Epithelial cell of prostate (primary cell): ENCODE data around the gene PHACTR1.

ENCODE experiments used
- DNase-seq: peaks from one replicate; pipeline ENCODE4 v3.0.0-alpha.2; 2011; ENCODE audit warnings: low read depth, low spot score
- H3K27ac ChIP-seq: fragments of 450-650 bp; 2 replicates; pipeline ENCODE4 v1.5.1; 2017; ENCODE audit warnings: mild to moderate bottlenecking

The PHACTR1 gene

DNA sequence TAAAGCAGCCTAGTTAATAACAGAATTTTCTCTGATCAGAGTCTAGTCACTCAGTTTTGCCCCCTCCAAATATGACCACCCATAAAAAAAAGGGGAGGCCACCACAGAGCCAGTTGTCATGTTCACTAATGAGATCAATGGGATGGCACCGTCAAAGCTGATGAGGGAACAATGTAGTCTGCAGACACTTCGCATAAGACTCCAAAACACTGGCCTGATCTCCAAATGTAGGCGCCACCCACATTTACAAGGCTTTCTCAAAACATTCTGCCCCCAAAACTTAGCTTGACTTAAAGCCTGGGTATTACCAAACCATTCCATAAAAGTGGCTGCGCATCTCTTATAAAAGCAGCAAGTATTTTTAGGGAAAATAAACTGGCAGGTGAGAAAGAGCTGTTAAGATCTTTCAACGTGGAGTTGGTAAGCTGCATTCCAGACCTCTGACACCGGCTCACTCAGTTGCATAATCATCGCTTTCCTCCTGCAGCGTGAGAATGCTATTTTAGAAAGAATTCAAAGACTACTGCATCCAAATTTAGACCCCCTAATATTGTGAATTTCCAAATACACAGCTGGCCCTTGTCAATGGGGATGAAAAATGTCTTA lies 552.4 kb downstream of the PHACTR1 start:
- H3K27ac ChIP-seq: no peak overlapping the region
- no peak for DNase-seq

DNA sequence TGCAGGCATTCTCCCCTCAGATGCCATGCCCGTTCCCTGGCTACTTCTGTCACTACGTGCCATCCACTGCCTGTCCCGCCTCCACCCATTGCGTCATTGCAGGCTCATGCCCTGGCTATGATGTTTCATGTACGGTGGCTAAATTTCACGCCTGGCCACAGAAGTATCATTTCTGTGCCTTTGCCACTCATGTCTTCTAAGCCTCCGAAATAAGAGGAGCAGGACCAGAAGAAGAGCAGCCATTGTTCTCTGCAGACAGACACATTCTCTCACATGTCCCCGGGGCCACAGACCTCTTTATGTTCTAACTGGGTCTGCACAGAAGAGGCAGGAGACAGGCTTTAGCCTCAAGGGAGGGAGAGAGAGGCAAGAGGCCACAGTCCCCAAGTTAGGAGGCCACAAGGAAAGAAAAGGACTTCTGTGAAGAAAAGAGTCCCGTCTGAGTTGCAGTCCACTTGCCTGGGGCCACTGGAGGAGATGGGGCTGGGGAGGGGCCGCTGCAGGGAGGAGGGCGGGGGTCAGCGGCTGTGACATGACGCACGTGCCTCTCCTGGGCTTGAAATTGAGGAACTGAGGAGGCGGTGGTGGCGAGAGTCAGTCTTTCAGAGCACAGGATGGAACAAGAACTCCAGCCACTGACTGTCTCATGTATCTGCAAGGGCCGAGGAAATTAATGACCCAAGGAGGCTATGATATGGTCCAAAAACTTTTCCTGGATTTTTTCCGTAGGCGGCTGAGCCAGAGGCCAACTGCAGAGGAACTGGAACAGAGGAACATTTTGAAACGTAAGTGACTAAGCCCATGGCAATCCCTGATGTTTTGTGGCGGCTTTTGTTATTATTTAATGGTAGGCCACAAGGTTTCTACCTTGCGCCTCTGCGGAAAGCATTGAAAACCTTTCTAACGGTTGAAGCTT lies 555.8 kb downstream of the PHACTR1 start:
- DNase-seq: no peak
- H3K27ac ChIP-seq: no peak overlapping the region

DNA sequence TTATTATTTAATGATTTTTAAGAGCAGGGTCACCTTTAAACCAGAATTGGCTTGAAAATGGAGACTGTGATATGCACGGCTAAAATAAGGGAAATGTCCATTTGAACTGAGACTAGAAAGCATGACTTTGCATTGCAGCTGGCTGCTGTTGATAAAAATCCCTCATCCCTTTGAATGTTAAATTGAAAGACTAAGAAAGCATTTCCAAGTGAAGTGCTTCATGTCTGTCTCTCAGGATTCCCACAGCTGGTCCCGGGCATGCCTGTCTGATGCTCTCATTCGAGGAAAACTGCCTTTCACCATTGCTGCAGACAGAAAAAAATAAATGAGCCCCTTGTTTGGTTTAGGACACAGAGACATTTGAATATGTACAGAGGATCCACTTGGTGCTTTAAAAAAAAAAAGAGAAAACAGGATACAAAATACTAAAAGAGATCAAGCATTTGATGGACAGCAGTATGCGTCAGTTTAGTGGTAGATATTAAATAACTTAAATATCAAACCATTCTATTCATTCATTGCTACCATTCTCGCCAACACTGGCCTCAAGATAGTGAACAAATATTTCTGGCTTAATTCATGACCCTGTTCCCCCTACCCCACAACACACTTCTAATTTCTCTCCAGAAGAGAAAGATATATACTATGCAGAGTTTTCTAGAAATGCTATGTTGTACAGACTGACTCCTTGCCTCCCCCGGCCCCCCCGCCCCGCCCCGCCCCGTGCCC lies 556.8 kb downstream of the PHACTR1 start:
- no peak for DNase-seq
- H3K27ac ChIP-seq: no peak overlapping the region

DNA sequence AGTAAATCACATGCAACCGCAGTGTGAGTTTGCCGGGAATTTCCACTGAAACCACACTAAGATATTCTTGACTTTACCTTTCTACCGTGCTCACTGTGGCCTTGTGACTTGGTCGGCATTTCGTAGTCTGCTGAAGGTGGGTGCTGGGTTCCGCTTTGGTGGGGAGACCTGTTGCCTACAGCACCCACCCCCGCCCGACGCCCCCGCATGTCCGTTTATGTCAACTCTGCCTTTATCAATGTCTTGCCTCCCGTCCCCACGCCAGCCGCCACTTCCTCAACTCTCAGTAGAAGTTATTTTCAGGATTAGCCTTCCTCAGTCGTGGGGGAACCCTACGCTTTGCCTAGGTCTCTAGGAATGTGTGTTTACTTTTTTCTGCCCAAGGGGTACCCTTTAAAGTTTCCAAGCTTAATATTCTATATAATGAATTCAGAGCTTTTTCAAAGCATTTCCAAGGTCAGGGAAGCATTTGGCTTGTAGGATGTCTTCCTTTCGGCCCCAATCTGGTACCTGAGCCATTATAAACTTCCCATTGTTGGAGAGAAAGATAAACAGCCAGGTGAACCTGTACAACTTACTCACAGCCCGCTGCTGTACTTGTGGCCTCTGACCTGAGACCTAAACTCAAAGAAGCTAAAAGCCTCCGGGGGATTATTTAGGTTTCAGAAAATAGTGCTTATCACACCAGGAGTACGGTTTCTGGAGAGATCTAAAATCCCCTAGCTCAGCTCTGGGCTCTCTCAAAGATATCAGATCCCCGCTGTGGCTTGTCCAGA lies 557.6 kb downstream of the PHACTR1 start:
- DNase-seq: no peak
- H3K27ac ChIP-seq: no peak overlapping the region

DNA sequence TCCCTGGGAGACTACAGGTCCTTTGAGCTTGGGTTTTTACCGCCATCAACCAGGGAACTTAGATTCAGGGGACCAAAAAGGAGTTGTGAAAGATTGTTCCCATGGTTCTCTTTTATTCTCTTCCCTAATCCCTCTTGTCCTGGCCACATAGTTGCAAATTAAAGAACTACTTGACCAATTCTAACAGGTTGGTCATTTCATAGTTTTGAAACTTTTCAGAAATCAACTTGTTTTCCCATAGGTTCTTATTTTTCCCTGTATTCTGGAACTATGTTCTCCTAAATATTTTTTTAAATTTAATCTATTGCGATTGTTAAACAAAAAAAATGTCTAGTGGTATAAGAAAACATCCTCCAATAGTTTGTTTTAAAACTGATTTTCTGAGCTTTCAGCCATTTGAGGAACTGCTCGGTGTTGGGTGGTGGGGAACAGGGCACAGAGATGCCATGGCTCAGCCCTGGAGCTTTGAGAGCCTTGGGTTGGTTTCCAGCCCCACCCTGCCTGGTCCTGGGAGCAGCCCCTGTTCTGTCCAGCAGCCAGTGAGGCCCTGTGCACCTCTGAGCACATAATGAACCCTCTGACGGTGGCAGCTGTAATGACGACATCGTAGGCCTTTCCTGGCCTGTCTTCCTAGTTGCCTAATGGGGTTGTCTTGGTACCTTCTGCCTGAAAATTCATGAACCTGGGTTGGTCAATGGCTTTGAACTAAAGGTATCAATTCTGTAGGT lies 558.3 kb downstream of the PHACTR1 start:
- H3K27ac ChIP-seq: no peak overlapping the region
- no peak for DNase-seq

DNA sequence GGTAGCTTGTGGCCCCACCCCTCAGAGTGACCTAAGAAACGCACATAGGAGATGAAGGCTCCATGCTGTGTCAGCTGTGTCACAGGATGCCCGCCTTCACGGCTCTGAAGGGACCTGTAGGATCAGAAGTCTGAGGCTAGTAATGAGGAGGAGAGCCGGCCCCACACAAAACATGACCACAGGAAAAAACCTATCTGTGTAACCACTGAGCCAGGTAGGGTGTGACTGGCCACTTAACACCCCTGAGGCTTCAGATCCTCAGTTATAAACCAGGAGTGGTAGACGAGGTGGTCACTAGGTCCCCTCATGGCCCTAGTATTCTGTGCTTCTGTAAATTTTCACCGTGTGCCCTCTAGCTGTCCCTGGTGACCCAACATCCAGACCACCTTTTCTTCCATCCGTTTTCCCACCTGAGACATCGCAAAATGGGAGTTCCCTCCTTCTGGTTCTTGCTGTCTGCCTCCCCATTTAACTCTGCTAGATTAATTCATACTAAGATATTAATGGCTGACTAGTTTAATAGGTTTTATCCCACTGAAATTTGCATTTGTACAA lies 558.9 kb downstream of the PHACTR1 start:
- DNase-seq: no peak
- H3K27ac ChIP-seq: no peak overlapping the region

DNA sequence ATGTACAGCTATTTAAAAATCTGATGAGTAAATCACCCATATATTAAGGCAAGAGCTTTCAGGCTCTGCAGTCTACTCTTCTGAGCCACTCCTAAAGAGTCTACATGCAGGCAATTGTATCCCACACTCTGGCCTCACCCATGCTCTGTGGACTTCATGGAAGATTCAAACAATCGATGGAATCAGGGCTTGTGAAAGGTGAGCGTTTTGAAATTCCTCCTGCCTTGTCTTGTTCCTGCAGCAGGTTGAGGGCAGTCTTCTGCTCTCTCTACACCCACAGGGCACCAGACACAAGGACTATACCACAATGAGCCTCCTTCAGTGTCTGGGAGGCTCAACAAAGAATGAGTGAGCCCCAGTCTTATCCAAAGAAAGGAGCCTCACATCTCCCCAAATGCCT lies 560.7 kb downstream of the PHACTR1 start:
- no peak overlapping the region for H3K27ac ChIP-seq
- no peak for DNase-seq

DNA sequence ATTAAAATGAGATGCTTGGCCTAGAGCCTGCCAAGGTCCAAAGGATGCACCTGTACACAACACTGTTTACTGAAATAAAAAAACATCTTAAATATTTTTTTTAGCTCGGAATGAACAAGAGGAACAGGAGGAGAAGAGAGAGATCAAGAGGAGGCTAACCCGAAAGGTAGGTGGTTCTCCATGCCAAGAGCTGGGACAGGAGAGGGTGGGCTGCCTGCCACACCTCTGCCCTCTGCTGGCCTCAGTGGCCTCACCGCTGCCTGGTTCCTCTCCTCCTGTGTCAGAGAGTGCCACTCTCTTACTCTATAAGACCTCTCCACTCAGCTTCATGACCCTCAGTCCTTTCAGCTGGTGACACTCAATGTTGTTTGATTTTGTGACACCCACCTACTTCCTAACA lies 561.6 kb downstream of the PHACTR1 start:
- no peak for DNase-seq
- no peak overlapping the region for H3K27ac ChIP-seq

DNA sequence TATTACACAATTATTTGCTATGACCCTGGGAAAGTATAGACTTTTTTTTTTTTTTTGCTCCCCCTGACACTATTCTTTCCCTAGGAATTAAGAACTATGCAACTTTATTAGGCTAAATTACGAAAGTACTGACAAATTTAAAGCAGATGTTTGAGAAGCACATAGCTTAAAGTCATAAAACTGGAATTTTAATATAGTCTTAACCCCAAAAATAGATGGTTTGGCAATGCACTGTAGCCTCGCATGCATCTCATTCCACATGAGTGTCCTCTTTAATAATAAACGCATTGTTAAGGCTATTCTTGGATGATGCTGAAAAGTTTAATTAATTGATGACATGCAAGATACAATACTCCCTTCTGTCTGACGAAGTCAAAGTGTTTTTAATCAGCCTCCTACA lies 562.4 kb downstream of the PHACTR1 start:
- no peak overlapping the region for H3K27ac ChIP-seq
- no peak for DNase-seq

DNA sequence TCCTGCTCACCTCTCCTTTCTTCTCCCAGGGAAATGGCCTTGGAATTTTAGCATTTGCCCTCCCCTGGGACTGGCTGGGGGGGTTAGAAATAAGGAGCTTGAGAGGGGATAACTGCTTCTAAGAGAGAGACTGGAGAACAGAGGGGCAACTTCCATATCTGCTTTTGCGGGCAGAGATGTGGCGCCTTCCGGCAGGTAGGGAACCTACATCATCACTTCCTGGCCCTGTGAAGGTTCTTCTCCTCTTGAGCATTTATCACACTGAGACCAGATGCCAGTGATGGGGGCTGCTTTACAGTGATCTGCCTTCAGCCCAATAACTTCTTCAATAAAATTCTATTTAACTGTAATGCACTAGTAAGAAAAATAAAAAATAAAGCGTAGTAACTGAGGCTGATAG lies 563.7 kb downstream of the PHACTR1 start:
- no peak overlapping the region for H3K27ac ChIP-seq
- no peak for DNase-seq

DNA sequence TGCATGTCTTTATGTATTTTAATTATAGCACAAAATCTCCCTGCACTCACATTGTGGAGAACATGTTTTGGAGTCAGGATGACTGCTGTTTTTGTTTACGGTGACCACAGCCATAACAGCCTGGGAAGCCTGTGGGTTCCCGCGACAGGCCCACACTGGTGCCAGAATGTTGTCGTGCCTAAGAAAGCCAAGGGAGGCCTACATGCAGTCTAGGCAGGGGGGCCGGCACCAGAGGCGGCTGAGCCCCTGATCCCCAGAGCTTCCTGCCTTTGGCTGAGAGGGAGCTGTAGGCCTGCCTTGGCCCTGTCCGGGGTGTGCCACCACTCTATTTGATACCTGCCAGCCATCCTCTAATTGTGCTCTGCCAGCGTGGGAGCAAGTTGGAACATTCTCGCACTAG lies 565.1 kb downstream of the PHACTR1 start:
- H3K27ac ChIP-seq: no peak overlapping the region
- no peak for DNase-seq

DNA sequence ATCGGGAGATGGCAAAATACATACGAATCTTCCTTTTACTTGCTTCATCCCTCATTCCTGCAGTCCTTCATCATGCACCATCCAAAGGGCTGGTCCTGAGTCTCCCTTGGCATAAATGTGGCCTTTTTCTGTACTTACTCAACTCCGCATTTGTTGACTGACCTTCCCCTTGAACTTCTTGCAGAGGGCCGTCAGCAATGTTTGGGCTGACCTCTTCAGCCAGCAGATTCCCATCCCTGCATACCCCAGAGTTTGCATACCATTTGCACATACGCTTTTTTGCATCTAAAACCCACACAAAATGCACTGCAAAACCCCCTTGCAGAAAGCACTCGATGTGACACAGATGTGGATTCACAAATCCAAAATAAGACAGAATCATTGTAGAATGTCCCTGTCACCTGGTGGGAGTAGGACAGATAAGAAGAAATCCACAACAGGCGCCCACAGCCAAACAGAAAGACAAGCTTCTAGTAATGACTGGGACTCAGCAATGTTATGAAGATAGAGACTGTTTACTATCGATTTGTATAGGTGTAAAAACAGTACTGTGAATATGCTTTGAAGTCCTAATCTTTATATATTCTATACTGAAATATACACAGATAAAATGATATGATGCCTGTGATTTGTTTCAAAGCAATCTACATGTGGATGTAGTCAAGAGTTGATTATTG lies 566.0 kb downstream of the PHACTR1 start:
- no peak overlapping the region for H3K27ac ChIP-seq
- DNase-seq: no peak

DNA sequence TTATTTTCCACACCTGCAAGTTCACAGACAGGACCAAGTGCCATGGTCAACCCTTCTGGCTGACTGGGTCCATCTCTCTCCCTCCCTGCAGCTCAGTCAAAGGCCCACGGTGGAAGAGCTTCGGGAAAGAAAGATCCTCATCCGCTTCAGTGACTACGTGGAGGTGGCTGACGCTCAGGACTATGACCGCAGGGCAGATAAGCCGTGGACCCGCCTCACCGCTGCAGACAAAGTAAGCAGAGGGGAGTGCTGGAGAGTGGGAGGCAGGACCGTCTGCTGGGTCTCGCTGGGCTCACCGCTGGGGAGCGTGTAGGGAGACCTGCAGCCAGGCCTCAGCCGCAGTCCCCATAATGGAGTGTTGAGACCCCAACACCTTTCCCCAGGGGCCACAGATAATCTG lies 566.8 kb downstream of the PHACTR1 start:
- no peak overlapping the region for H3K27ac ChIP-seq

DNA sequence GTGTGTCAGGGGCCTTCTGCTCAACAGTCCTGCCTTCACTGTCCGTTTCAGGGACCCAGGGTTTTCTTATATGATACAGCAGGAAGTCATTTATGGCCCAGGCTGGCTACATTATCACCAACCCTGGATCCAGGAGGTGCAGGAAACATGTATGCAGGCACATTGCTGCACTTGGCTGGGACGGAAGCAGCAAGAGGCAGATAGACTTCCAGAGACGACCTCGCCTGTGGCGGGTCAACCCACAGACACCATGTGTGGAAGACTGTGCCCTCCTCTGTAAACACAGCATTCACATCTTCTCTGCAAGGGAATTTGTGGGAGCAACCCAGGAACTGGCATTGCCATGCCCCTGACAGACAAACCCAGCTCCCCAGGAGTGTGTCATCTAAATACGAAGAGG lies 568.1 kb downstream of the PHACTR1 start:
- H3K27ac ChIP-seq: no peak overlapping the region
- no peak for DNase-seq

More for the DNA sequence above, 566.8 kb downstream of the PHACTR1 start:
- no peak for DNase-seq

DNA sequence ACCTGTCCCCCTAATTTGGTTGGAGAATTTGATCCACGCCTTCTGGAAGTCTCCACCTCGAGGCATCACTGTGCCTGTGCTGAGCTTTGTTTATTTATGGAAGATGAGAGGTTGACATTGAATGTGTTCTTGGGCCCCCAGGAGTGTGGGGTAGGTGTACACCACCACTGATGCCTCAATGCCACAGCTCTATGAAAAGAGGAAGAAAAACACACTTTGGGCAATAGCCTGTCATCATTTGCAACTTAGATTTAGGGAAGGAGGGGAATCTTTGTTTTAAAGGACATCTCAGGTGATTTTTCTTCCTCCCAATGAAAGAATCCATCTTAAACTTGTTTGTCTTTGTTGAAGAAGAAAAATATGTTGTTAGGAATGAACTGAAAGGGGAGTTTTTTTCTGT lies 569.1 kb downstream of the PHACTR1 start:
- DNase-seq: no peak
- no peak overlapping the region for H3K27ac ChIP-seq

DNA sequence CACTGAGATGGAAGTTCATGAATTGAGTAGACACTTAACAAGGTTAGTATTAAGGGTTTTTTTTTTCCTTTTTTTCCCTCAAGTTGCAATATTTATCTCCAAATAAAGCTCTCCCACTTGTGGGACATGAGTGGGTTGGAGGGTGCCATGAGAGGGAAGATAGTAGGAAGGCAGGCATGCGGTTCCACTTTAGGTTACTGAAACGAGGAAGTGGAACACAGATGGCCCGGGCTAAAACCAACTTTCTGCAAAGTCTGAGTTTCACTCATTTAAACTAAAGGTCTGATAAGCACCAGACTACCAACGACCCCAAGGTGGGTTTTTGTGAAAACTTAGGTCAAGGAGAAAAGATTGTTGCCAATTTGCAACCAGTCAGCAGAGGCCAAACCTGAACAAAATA lies 569.6 kb downstream of the PHACTR1 start:
- no peak overlapping the region for H3K27ac ChIP-seq
- DNase-seq: no peak

DNA sequence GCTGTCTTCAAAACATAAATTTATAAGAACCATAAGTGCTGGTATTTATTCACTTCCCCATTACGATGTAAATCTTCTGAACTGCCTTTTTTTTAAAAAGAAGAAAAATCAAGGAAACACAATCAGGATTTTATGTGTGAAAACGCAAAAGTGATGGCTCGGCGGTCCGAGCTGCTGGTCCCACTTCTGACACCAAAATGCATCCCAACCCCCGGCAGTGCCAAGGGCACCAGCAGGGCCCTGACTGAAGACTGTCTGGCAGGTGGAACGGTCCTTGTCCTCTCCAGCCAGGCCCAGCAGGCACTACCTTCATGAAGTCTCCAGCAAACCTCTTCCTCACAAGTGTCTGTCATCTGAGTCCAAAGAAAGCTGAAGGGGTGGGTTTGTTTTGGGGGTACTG lies 570.5 kb downstream of the PHACTR1 start:
- no peak for DNase-seq

DNA sequence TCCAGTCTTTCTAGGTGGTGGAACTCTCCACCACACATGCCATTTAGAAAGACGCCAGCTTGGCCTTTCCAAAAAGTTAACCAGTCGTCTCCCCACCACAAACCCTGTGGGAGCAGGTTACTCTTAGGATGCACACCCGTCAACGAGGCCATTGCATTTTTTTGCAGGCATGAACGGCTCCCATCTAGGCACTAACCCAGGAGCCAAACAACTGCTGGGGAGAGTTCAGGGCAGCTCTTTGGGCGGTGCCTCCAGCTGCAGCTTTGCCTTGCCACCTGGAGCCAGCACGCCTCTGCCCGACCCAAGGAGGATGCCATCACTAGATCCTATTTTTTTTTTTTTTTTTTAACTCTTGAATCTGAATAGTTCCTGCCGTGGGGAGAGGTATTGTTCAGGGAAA lies 571.9 kb downstream of the PHACTR1 start:
- no peak overlapping the region for H3K27ac ChIP-seq

More for the DNA sequence above, 570.5 kb downstream of the PHACTR1 start:
- no peak overlapping the region for H3K27ac ChIP-seq

DNA sequence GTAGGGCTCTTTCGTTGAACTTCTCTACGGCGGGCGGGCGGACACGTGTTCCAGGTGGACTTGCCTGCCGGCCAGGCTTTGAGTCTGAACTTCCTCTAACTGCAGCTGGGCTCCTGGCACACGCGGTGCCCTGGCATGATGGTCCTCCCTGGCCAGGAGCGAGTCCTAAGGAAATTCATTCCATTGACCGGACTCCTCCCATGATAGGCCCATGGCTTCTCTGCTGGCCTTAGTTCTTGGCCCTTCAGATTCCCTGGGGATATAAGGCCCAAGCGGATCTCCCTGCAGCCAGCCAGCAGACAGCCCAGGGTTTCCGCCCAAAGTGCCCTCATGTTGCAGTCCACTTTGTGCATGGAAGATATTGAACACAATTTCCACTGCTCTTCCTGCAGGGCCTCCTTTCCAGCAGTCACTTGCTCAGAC lies 572.4 kb downstream of the PHACTR1 start:
- no peak overlapping the region for H3K27ac ChIP-seq
- DNase-seq: no peak

More for the DNA sequence above, 571.9 kb downstream of the PHACTR1 start:
- DNase-seq: no peak
